ENCODE measurements around the gene TTLL11.

GRCh38 chr9:122042056-122042455, 51.1 kb downstream of the TTLL11 start:
- TF ChIP-seq CTCF (conservative IDR thresholded peaks at IDR 0.05; ENCODE audit: low read length), result no peak
- TF ChIP-seq EZH2phosphoT487 (IDR thresholded peaks at IDR 0.05; ENCODE audit: borderline replicate concordance, low read depth, low read length), result no peak
